GM13976 (cell line): ENCODE data around the gene CRYBB3.
"Not testable (repeated sequence)": the region's sequence is repeated elsewhere in the genome, so short reads cannot be mapped to it uniquely, and the experiment has no call there.

ENCODE experiments used
- DNase-seq: peaks from one replicate; pipeline ENCODE4 v3.0.0; 2012; ENCODE audit warnings: low spot score
- in situ Hi-C: fragments of 300-500 bp; cut with MboI; formaldehyde crosslinking; loops from one replicate; pipeline ENCODE4 v1.12.0; 2022; ENCODE audit warnings: low sequenced_read_pairs, mixed read lengths, inconsistent platforms; ENCODE audit not compliant: unreplicated experiment
- TF ChIP-seq, protein P1 (sequence below): IDR thresholded peaks from 2 replicates; pipeline ENCODE4 v1.5.1; 2012; ENCODE audit warnings: borderline replicate concordance, mild to moderate bottlenecking; ENCODE audit not compliant: insufficient read depth; ENCODE audit errors: extremely low read depth, missing control alignments, control extremely low read depth

The CRYBB3 gene

DNA sequence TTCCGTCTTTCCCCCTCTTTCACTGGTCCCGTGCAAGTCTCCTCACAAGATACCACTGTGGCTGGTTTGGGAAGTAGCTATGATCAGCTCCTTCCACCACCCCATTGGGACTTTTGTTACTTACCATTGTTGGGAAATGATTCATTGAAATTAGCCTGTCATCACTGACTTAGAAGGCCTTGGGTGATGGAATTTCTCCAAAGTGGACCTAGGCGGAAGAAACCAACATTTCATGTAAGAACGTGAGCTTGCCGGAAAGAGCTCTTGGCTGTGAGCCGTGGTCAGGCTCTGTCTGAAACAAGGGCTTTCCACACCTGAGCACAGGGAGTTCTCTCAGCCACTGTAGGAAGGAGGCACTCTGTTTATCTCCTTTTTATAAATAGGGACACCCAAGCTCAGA is 23.5 kb upstream of the CRYBB3 start:
- DNase-seq: no peak
- in situ Hi-C loops: no loop called here
- TF ChIP-seq, protein P1, sequence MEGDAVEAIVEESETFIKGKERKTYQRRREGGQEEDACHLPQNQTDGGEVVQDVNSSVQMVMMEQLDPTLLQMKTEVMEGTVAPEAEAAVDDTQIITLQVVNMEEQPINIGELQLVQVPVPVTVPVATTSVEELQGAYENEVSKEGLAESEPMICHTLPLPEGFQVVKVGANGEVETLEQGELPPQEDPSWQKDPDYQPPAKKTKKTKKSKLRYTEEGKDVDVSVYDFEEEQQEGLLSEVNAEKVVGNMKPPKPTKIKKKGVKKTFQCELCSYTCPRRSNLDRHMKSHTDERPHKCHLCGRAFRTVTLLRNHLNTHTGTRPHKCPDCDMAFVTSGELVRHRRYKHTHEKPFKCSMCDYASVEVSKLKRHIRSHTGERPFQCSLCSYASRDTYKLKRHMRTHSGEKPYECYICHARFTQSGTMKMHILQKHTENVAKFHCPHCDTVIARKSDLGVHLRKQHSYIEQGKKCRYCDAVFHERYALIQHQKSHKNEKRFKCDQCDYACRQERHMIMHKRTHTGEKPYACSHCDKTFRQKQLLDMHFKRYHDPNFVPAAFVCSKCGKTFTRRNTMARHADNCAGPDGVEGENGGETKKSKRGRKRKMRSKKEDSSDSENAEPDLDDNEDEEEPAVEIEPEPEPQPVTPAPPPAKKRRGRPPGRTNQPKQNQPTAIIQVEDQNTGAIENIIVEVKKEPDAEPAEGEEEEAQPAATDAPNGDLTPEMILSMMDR: no peak

DNA sequence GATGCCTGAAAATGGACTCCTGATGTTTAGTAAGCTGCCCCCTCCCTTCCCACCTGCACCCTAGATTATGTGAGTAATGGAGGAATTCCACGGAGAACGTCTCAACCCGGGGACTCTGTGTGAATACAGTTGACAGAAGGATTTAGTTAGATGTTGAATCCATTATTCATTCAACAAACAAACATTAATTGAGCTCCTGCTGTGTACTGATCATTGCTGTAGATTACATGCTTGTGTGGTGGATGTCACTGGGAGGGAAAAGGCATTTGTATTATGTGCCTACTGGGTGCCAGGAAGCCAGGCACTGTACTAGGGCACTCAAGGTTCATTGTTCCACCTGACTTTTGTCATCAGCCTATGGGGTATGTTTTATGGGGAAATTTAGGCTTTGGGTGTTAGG is 22.9 kb upstream of the CRYBB3 start:
- in situ Hi-C loops: no loop called here
- no peak for DNase-seq
- TF ChIP-seq, protein P1: no peak

DNA sequence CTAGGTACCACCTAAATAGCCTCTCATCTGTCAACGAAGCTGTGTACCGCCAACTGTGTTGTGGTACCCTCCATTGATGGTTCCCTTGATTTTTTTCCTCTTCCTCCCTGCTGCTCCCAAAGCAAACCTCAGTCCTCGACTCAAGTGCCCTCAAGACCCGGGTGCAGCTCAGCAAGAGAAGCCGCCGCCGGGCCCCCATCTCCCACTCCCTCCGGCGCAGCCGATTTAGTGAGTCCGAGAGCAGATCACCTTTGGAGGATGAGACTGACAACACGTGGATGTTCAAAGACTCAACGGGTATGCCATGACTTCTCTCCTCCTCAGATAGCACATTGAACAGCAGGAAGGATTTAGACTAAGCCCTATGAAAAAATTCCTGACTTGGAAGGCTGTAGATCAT is 22.4 kb upstream of the CRYBB3 start:
- TF ChIP-seq, protein P1: no peak
- DNase-seq: no peak
- in situ Hi-C loops: no loop called here

DNA sequence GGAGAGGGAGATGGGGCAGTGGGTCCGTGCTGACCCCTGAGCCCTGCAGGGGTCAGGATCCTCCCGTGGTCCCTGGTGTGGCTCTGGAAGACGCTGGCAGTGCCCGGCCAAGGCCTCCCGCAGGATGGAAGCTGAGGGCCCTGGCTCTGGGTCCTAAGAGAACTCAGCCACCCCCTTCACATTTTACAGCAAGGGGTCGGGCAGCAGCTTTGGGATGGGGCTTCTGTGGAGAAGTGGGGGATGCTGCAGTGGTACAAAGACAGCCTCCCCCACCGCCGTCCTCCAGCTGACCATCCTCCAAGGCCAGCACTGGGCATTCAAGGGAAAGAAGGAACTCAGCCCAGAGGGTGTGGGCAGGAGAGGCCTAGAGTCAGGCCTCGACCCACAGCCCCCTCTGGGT is 21.8 kb upstream of the CRYBB3 start:
- no peak for DNase-seq
- TF ChIP-seq, protein P1: no peak
- in situ Hi-C loops: no loop called here

DNA sequence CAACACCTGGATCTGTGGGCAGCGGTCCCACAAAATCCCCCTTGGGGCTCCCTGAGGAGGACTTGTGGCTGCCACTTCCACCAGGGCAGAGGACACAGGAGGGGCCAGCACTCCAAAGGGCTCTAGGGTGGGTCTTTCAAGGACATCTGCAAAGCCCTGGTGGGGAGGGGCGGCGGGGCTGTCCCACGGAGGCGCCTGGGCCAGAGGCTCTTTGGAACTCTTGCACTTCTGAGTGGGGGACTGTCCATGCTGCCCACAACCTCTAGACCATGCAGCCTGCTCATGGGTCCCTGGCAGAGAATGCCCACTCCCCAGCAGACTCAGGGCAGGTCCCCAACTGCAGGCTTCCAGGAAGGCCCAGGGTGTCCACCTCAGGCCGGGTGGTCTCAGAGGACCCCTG is 21.3 kb upstream of the CRYBB3 start:
- in situ Hi-C loops, DNase-seq: not testable (repeated sequence)

DNA sequence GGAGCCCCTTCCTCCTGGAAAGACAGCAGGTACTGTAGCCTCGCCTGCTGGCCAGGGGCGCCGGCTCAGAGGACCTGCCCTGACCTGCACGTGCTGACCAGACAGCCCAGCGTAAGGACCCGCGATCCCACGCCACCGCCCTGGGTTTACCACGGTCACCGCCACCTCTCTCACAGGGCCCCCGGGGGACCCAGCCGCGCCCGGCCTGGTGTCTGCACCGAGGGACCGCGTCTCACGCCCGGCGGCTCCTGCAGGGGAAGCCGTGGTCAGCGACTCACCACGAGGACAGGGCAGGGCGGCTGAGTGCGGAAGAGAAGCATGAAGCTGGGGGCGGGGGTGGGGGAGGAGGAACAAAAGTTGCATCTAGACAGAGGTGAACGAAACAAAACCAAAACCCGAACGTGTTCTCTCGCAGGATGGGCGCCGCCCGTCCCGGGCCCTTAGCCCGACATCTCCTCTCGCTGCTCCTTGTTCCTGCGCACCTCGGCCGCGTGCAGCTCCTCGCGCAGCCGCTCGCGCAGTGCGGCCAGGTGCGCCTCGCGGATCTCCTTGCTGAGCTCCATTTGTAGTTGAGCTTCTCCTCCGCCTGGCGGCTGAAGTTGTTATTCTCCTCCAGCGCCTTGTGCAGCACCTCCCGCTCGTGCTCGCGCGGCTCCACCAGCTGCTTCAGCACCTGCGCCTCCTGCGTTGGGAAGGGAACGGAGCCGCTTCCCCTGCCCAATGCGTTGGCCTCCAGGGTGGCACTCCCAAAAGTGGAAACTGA is 20.6 kb upstream of the CRYBB3 start:
- in situ Hi-C loops, DNase-seq: not testable (repeated sequence)

DNA sequence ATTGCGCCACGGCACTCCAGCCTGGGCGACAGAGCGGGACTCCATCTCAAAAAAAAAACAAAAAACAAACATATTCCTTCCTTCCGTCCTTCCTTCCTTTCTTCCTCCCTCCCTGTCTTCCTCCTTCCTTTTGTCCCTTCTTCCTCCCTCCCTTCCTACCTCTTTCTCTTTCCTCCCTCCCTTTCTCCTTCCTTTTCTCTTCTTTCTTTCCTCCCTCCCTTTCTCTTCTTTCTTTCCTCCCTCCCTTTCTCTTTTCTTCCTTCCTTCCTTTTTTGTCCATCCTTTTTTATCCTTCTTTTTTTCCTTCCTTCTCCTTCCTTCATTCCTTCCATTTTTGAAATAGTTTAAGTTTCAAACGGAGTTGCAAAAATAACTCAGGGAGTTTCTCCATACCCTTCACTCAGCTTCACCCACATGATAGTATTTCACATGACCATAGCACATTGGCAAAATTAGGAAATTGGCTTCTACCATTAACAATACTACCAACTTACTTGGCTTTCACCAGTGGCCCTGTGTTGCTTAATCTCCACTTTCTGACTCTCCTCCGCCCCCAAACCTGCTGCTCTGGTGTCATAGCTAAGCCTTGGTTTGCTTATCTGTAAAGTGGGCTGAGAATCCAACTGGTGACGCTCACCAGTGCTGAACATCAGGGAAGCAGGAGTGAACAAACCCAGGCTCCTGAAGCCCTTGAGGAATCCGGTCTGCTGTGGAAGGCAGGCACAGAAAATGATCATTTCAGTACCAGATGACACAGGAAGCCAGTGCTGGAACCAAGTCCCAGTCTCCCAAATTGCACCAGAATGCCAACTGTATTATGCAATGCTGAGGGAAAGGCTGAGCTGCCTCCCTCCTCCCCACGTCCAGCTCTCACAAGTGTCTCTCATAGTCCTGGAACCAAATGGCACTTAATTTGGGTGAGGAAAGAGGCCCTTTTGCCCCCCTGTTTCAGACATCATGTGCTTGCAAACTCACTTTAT is 17.2 kb upstream of the CRYBB3 start:
- DNase-seq: no peak
- TF ChIP-seq, protein P1: no peak
- in situ Hi-C loops: no loop called here
